ENCODE measurements around the gene RSPO3. TPM values are rescaled to one million over a fixed set of nuclear protein-coding genes. Genes with fewer than 3 reads are reported as not detected.

Gene RSPO3
- total and polyA plus RNA-seq, 2 of the 4 experiments (the other 2 are of a cell fraction) = not detected

- H3K36me3 ChIP-seq (ENCODE audit: control insufficient read depth, insufficient read depth, low read length) = no peaks in the 10 kb centered on the region
- H2AK9ac ChIP-seq (replicated peaks; ENCODE audit: low read depth, low read length, poor library complexity) = no peak overlapping the region
- intact Hi-C loops (cut with micrococcal nuclease) = loop anchor here (10.0 kb wide), 1 partner anchor 327 kb away; no protein-coding TSS in a partner anchor
- in situ Hi-C loops (cut with MboI; ENCODE audit: low sequenced_read_pairs) = no loop called here
- TF ChIP-seq MAZ (IDR thresholded peaks at IDR 0.05; ENCODE audit: borderline replicate concordance, low read depth, low read length) = no peak
- TF ChIP-seq CEBPB (IDR thresholded peaks at IDR 0.05; ENCODE audit: low read depth, low read length) = no peak
- no peak for TF ChIP-seq RCOR1 (IDR thresholded peaks at IDR 0.05; ENCODE audit: insufficient replicate concordance, low read length)
- no peak for TF ChIP-seq CHD1 (IDR thresholded peaks at IDR 0.05; ENCODE audit: low read depth, low read length)
- TF ChIP-seq NFE2L2 (IDR thresholded peaks at IDR 0.05; ENCODE audit: low read depth, low read length) = no peak
- TF ChIP-seq FOS (IDR thresholded peaks at IDR 0.05; ENCODE audit: low read depth, low read length) = no peak
- TF ChIP-seq MAFK (IDR thresholded peaks at IDR 0.05; ENCODE audit: low read depth, low read length) = no peak
- TF ChIP-seq SMC3 (IDR thresholded peaks at IDR 0.05; ENCODE audit: low read depth, low read length) = no peak
- no peak for TF ChIP-seq BHLHE40 (IDR thresholded peaks at IDR 0.05; ENCODE audit: low read depth, low read length)
- no peak for TF ChIP-seq RFX5 (IDR thresholded peaks at IDR 0.05; ENCODE audit: low read depth, low read length)
- TF ChIP-seq RAD21 (IDR thresholded peaks at IDR 0.05; ENCODE audit: low read length) = no peak
- no peak for TF ChIP-seq MXI1 (IDR thresholded peaks at IDR 0.05; ENCODE audit: borderline replicate concordance, low read depth, low read length)
- no peak for TF ChIP-seq CTCF (conservative IDR thresholded peaks at IDR 0.05; ENCODE audit: low read depth, low read length)
- TF ChIP-seq USF2 (IDR thresholded peaks at IDR 0.05; ENCODE audit: low read depth, low read length) = no peak
- TF ChIP-seq ELK1 (IDR thresholded peaks at IDR 0.05; ENCODE audit: borderline replicate concordance, low read depth, low read length) = no peak
- TF ChIP-seq POLR2A (IDR thresholded peaks at IDR 0.05; ENCODE audit: low read depth, low read length) = no peak
- H3K9me1 ChIP-seq (ENCODE audit: insufficient read depth, low read length) = no peaks in the 10 kb centered on the region
- no peak overlapping the region for H3K4me3 ChIP-seq (ENCODE audit: insufficient read depth, low read depth, low read length)
- no TSS peak for BruUV-seq (replicated peaks)
- H4K8ac ChIP-seq (ENCODE audit: low read depth in 2 of 2, low read length in 2 of 2) = no peak overlapping the region
- no peak overlapping the region for H3K27ac ChIP-seq (ENCODE audit: insufficient read depth, low read length)
- ATAC-seq (ENCODE audit: low read depth) = no peak; the same call in 1 of the 2 replicates
- H3K23ac ChIP-seq (ENCODE audit: low read depth, low read length) = no peak overlapping the region
- no peak overlapping the region for H4K5ac ChIP-seq (ENCODE audit: low read depth, low read length)
- no peaks in the 10 kb centered on the region for H3K27me3 ChIP-seq (ENCODE audit: control insufficient read depth, insufficient read depth, low read length)
- no peak overlapping the region for H3K18ac ChIP-seq (ENCODE audit: low read depth, low read length)
- no peak overlapping the region for H2BK15ac ChIP-seq (ENCODE audit: low read depth, low read length)
- H2BK120ac ChIP-seq (ENCODE audit: low read depth, low read length) = no peak overlapping the region
- H2BK5ac ChIP-seq (ENCODE audit: low read depth, low read length, poor library complexity, severe bottlenecking) = no peak overlapping the region
- no peak overlapping the region for H3K9ac ChIP-seq (ENCODE audit: low read depth, low read length)
- H3K14ac ChIP-seq (replicated peaks; ENCODE audit: low read depth, low read length) = no peak overlapping the region
- H2AFZ ChIP-seq (replicated peaks; ENCODE audit: low read length, poor library complexity) = no peak overlapping the region
- no peak overlapping the region for H3K4ac ChIP-seq (ENCODE audit: low read depth, low read length)
- H4K20me1 ChIP-seq (ENCODE audit: insufficient read depth, low read length) = no peaks in the 10 kb centered on the region
- dilution Hi-C loops (cut with HindIII; ENCODE audit: low sequenced_read_pairs, unreplicated experiment) = no loop called here
- WGBS, 2 experiments (ENCODE audit: extremely low coverage in 2 of 2, insufficient read length in 1 of 2) = 33% methylated on average over 3 of the region's 4 CpGs; no CpG with 5 or more reads in 1 of the 2 experiments
- no peak overlapping the region for H2BK20ac ChIP-seq (ENCODE audit: low read depth, low read length)
- H3K4me2 ChIP-seq (ENCODE audit: low read depth, low read length) = no peak overlapping the region
- peak; percentile 61 for DNase-seq
- POLR2A ChIA-PET (ENCODE audit: unreplicated experiment) = no interaction called here
- H4K91ac ChIP-seq (ENCODE audit: insufficient read depth, low read depth, low read length) = no peak overlapping the region
- CTCF ChIA-PET = no interaction called here
- H3K9me3 ChIP-seq (ENCODE audit: control insufficient read depth, insufficient read depth, low read length) = no peaks in the 10 kb centered on the region
- no peak overlapping the region for H3K56ac ChIP-seq (ENCODE audit: extremely low read depth, insufficient read depth, low read length)
- H3K4me1 ChIP-seq (ENCODE audit: control insufficient read depth, insufficient read depth, low read length) = peaks cover 2% of the 10 kb centered on the region; the same call in 1 of the 2 replicates
- H2AK5ac ChIP-seq (ENCODE audit: low read depth, low read length) = no peak overlapping the region
- no peaks in the 10 kb centered on the region for H3K79me1 ChIP-seq (ENCODE audit: low read depth in 1 of 2, low read length in 2 of 2)
These were observed 89.2 kb downstream of the RSPO3 start for GRCh38 chr6:127207591-127208120.

Data from IMR-90 (cell line).